Stimulated activated CD4-positive, alpha-beta T cell treated with anti-CD3 and anti-CD28 coated beads, TNF-alpha, amount 100 ng/mL, for 1 hour (primary cell): Measurements from ENCODE around the gene RFPL2.
"Not testable (repeated sequence)": the region's sequence is repeated elsewhere in the genome, so short reads cannot be mapped to it uniquely, and the experiment has no call there.

Experiments used
- DNase-seq, 3 donors: peaks; one replicate each; pipeline ENCODE4 v3.0.0-alpha.2; 2020; ENCODE audit warnings: low read depth in 3 of 3, low spot score in 1 of 3

The RFPL2 gene

DNA sequence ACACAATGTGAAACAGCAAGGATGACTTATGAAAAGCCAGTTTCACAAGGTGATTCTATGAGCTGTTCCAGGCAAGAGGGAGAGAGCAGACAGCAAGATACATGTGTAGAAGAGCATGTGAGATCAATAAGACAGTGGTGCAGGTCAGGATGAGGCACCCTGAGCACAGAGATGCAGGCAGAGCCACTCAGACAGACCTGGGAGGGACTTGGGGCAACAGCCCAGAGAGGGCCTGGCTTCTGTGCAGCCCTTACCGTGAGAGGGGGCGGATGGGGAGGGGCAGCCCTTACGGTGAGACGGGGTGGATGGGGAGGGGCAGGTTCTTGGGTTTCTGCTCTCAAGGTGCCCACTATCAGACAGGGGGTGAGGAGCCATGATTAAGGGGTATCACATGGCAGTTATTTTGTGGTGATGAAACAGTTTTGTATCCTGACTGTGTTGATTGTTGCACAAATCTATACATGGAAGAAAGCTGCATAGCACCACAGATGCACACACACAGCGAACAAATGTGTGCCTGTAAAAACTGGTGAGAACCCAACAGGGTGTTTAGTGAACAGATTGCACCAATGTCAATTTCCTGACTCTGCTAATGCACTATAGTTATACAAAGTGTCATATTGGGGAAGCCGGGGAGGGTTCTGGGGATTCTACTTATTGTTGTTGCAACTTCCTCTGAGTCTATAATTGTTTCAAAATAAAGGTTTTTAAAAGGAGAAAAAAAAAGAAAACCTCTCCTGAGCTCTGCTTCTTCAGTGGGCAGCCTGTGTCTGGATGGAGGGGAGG lies 40.6 kb downstream of the RFPL2 start:
- no peak for DNase-seq

DNA sequence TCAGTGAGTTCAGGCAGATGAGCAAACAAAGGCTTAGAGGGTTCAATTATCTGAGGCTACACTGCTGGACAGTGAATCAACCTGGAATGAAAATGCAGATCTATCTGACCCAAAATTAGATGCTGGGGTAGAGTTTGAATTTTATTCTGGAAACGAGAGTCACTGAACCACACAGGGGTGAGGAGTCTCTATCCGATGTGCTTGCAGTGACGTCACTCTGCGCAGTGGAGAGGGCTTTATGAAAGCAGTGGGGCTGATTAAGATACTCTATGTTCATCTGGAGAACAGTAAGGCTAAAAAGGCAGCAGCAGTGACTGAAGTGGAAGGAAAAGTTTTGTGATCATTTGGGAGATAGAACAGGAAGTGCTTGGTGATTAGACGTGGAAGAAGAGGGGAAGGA lies 44.5 kb downstream of the RFPL2 start:
- DNase-seq, result not testable (repeated sequence)

DNA sequence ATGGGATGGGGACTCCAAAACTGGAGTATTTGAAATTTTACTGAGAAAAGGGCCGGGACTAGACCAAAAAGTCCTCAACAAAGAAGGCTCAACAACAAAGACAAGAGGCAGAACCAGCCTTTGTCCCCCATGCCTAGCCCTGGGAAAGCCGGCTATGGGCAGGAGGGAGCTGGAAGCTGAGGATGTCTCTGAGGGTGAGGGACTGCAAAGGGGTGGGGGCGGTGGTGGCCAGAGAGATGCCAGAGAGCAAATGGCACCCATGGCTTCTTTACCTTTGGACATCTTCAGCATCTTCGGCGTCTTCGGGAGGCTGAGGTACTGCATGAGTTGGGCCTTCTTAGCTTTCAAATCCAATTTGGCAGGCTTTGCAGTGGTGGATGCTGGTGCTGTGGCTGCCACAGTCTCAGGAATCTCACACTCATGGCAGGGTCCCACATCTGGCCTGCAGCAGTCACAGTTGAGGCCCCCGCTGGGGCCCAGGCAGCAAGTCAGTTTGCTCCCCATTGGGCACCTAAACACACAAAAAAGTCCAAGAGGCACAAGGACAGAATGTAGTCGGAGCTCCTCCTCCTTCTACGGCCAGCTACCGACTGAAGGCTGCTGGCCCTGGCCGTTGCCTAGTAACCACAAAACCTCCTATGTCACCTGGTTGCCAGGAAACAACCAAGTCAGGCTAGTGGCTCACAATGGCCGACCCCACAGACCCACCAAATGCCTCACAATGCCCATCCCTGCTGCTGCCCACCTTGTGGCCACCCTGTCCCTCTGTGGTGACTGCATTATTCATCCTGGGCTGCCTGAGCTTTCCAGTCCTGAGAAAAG lies 46.0 kb downstream of the RFPL2 start, which contains the start of gene C22orf42:
C22orf42 (minus strand) TSS at position 592 of the 822 bp plus-strand sequence; CDS start at position 504, 88 bp downstream.
- DNase-seq, result no peak

DNA sequence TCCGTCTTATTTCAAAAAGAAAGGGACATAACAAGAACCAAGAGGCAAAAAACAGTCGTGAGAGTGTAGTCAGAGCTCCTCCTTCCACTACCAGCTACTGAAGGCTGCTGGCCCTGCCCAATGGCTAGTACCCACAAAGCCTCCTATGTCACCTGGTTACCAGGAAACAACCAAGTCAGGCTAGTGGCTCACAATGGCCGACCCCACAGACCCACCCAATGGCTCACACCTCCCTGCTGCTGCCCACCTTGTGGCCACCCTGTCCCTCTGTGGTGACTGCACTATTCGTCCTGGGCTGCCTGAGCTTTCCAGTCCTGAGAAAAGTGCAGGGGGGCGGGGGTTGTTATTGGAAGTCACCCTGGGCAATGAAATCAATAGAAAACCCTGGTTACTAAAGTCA lies 47.2 kb downstream of the RFPL2 start:
- not testable (repeated sequence) for DNase-seq

DNA sequence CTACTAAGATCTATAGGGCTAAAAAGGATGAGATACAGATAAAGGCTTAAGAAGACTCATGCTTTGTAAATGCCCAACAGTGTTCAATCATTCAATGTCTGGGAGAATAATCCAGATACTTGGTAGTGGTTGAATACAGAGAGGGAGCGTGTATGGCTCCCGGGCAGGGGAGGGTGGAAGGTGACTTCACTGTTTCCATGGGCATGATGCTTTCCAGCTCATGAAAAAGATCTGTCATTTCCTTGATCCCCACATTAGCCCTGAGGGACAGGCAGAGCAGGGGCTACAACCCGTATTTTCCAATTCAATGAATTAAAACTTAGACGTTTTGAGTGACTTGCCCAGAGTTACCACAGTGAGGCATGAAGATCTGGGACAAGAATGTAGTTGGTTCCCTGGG lies 50.1 kb downstream of the RFPL2 start:
- DNase-seq, result not testable (repeated sequence)

DNA sequence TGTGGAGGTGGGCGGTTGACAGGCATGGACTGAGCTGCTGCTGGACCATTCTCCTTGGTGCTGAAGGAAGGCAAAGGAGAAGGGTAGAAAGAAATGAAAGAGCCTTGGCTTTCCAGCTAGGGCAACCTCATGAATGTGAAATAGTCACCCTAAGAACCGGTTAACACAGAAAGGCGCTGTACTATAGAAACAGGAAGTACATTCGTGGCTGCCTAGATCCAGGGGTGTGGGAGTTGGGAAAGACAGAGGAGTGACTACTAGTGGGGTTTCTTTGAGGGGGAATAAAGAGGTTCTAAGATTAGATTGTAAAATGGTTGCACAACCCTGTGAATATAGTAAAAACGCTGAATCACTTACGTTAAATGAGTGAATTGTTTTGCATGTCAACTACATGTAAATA lies 53.2 kb downstream of the RFPL2 start:
- DNase-seq, result not testable (repeated sequence)

DNA sequence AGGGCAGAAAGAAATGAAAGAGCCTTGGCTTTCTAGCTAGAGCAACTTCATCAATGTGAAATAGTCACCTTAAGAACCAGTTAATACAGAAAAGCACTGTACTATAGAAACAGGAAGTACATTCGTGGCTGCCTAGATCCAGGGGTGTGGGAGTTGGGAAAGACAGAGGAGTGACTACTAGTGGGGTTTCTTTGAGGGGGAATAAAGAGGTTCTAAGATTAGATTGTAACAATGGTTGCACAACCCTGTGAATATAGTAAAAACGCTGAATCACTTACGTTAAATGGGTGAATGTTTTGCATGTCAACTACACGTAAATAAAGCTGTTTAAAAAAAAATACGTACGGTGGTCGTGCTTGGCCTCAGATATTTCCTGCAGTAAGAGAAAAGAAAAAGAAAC lies 54.2 kb downstream of the RFPL2 start:
- not testable (repeated sequence) for DNase-seq

DNA sequence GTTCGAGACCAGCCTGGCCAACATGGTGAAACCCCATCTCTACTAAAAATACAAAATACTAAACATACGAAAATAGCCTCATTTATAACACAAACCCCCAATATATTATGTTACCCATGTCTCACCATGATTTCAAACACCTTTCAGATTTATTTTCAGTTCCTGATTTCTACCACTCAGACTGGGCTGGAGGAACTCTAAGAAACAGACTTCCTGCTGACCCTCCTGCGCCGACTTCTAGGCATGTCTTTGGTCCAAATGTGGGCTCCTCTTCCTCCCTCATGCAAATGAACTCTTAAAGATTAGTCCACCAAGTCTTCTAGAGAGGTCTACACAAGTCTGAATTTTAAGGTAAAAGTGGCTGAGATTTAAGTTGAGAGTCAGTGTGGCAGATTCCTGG lies 56.5 kb downstream of the RFPL2 start:
- DNase-seq, result not testable (repeated sequence)

DNA sequence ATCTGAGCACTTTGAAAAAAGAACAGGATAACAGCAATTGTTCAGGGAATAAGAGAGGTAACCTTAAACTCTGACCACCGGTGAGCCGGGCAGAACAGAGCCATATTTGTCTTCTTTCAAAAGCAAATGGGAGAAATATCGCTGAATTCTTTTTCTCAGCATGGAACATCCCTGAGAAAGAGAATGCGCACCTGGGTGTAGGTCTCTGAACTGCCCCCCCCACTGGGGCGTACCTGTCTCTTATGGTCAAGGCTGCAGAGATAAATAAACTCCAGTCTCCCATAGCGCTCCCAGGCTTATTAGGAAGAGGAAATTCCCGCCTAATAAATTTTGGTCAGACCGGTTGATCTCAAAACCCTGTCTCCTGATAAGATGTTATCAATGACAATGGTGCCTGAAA lies 57.7 kb downstream of the RFPL2 start:
- DNase-seq, result not testable (repeated sequence)

DNA sequence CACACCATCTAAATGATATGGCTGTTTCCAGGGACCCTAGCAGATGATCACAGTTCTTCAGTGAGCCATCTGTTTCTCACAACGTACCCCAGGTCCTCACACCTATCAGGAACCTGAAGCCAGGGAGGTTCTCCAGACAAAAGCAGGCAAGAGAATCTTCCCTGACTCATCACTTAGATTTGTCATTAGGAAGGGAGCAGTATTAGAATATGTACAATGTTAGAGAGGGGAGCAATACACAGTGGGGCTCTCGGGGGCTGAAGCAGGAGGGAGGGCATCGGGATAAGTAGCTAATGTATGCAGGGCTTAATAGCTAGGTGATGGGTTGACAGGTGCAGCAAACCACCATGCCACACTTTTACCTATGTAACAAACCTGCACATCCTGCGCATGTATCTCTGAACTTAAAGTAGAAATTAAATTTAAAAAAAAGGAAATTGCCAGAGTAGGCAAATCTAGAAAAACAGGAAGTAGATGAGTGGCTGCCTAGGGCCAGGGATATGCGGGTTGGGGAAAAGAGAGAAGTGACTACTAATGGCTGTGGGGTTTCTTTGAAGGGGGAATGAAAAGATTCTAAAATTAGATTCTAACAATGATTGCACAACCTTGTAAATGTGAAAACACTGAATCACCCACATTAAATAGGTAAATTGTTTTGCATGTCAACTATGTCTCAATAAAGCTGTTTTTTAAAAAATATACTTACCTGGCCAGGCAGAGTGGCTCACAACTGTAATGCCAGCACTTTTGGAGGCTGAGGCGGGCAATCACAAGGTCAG lies 60.2 kb downstream of the RFPL2 start:
- DNase-seq, result no peak

DNA sequence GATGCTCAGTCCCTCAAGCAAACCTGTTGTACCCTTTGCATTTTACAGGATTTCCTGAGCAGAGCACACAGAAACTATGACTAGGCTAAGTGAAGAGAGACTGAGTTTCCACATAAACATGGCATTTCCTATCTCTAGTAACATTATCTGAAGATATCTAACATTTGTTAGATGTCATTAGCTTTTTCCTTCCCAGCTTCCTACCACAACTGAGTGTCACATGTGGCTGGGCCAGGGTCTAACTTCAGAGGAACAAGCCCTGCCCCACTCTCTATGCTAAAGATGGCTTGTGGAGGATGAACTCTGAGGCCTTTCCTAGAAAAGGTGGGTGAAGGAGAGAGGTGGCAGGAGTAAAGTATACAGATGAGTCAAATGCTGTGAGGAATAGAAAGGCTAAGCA lies 62.3 kb downstream of the RFPL2 start:
- no peak for DNase-seq

DNA sequence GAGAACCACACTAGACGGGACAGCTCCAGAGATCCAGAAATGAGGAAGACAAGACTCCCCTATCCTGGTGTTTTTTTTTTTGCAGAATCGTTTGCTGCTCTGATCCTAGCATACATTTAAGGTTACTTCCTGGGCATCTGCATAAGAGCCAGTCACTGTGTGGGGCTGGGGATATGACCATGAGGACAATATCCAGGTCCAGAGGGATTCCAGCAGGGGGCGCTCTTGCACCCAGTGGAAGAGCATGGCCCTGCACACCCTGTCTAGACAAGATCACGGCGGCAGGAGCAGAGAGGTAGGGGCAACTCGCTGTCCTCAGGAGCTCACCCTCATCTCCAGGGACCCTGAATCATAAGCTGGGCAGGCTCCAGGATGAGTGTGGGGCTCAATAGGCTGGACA lies 64.2 kb downstream of the RFPL2 start:
- DNase-seq, result not testable (repeated sequence)
